HEK293T (cell line): ENCODE measurements around the gene NBEA.

ENCODE experiments used
- BHLHE40 ChIP-seq: fragments of 450-650 bp; IDR thresholded peaks from 2 replicates; pipeline ENCODE4 v1.6.1; 2016; ENCODE audit warnings: mild to moderate bottlenecking, moderate library complexity, borderline replicate concordance
- ELF4 ChIP-seq: fragments of 450-650 bp; IDR thresholded peaks from 2 replicates; pipeline ENCODE4 v1.6.1; 2017; ENCODE audit warnings: antibody characterized with exemption
- FOXA1 ChIP-seq: fragments of 450-650 bp; IDR thresholded peaks from 2 replicates; pipeline ENCODE4 v1.6.1; 2016; ENCODE audit warnings: mild to moderate bottlenecking
- FOXK2 ChIP-seq: fragments of 450-650 bp; IDR thresholded peaks from 2 replicates; pipeline ENCODE4 v1.6.1; 2016; ENCODE audit warnings: mild to moderate bottlenecking
- FOXM1 ChIP-seq: fragments of 450-650 bp; IDR thresholded peaks from 2 replicates; pipeline ENCODE4 v1.6.1; 2017; ENCODE audit warnings: mild to moderate bottlenecking, borderline replicate concordance
- L3MBTL2 ChIP-seq: fragments of 450-650 bp; conservative IDR thresholded peaks from 2 replicates; pipeline ENCODE4 v1.6.1; 2016; ENCODE audit warnings: mild to moderate bottlenecking
- LEF1 ChIP-seq: fragments of 450-650 bp; IDR thresholded peaks from 2 replicates; pipeline ENCODE4 v1.6.1; 2017; ENCODE audit warnings: mild to moderate bottlenecking, borderline replicate concordance
- SP1 ChIP-seq: fragments of 450-650 bp; IDR thresholded peaks from 2 replicates; pipeline ENCODE4 v1.6.1; 2017
- SUZ12 ChIP-seq: fragments of 450-650 bp; IDR thresholded peaks from 2 replicates; pipeline ENCODE4 v1.6.1; 2016; ENCODE audit warnings: mild to moderate bottlenecking
- TARDBP ChIP-seq: fragments of 450-650 bp; IDR thresholded peaks from 2 replicates; pipeline ENCODE4 v1.6.1; 2016
- TF ChIP-seq, protein P1 (sequence below): fragments of 450-650 bp; IDR thresholded peaks from 2 replicates; pipeline ENCODE4 v1.6.1; 2016

DNA sequence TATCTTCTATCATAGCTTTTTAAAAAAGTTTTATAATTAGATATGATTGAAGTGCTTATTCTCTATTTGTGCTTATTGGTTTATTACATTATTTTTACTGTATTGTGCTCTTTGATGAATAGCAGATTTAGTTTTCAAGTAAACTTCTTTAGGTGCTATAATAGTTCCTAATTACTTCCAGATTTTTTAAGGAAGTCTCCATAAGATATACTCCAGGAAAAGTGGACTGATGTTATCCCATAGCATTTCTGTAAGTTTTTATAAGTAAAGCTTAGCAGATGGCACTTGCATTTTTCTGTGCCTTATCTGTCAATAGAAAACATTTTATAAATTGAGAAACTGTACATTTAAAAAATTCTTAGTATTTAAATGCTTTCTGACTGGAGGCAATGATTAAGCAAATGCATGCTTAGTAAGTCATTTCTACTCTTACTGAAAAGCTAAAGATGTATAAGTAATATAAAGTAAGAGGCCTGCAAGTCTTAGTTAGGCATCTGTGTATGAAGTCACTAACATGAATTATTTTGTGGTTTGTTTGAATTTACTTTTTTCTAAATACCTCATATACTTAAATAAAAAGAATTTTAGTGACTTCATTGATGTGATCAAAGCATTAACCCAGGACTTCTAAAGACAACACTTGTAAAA is 351.6 kb downstream of the NBEA start:
- TF ChIP-seq SUZ12: no peak
- TF ChIP-seq TARDBP: no peak
- TF ChIP-seq, protein P1, sequence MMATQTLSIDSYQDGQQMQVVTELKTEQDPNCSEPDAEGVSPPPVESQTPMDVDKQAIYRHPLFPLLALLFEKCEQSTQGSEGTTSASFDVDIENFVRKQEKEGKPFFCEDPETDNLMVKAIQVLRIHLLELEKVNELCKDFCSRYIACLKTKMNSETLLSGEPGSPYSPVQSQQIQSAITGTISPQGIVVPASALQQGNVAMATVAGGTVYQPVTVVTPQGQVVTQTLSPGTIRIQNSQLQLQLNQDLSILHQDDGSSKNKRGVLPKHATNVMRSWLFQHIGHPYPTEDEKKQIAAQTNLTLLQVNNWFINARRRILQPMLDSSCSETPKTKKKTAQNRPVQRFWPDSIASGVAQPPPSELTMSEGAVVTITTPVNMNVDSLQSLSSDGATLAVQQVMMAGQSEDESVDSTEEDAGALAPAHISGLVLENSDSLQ: no peak
- no peak for TF ChIP-seq SP1
- no peak for TF ChIP-seq LEF1
- TF ChIP-seq L3MBTL2: no peak
- no peak for TF ChIP-seq BHLHE40
- no peak for TF ChIP-seq FOXA1
- no peak for TF ChIP-seq FOXK2
- no peak for TF ChIP-seq ELF4
- TF ChIP-seq FOXM1: no peak
